ENCODE measurements around the gene SCMH1. TPM values are rescaled to one million over a fixed set of nuclear protein-coding genes. Genes with fewer than 3 reads are reported as not detected.

Gene SCMH1
- total RNA-seq, 1 experiment from 2014 or later, result 39.5 TPM

- Histone ChIP-seq H3K36me3 (ENCODE audit: low read depth) (peaks cover 32% of the 10 kb centered on the region), H3F3A (ENCODE audit: insufficient read depth, low read depth) (peaks cover 20% of the 10 kb centered on the region), H3K4me1 (replicated peaks; ENCODE audit: insufficient read depth) (peaks cover 22% of the 10 kb centered on the region), H3K9me2 (ENCODE audit: insufficient read depth) (no peaks in the 10 kb centered on the region), H2AFZ (peak overlapping the region; percentile 61; the same call in 1 of the 2 replicates), H4K20me1 (ENCODE audit: insufficient read depth) (peaks cover 27% of the 10 kb centered on the region), H3K4me2 (peak overlapping the region; percentile 98), H3K4me3 (peak overlapping the region; percentile 92), H3K9me3 (ENCODE audit: insufficient read depth, low read depth) (no peaks in the 10 kb centered on the region), H3K27me3 (ENCODE audit: insufficient read depth, low read depth) (no peaks in the 10 kb centered on the region), H3K27ac (peak overlapping the region; percentile 84; the same call in 1 of the 2 replicates), H3K79me2 (ENCODE audit: low read depth) (peaks cover 56% of the 10 kb centered on the region)
- CTCF ChIA-PET, result interaction anchor here (0.7 kb wide), 1 partner anchor 27 kb away, joined by 3 read pairs; no protein-coding TSS in a partner anchor
- no peak for TF ChIP-seq EZH2 (IDR thresholded peaks at IDR 0.05; ENCODE audit: low read depth)
- TF ChIP-seq, protein P1, sequence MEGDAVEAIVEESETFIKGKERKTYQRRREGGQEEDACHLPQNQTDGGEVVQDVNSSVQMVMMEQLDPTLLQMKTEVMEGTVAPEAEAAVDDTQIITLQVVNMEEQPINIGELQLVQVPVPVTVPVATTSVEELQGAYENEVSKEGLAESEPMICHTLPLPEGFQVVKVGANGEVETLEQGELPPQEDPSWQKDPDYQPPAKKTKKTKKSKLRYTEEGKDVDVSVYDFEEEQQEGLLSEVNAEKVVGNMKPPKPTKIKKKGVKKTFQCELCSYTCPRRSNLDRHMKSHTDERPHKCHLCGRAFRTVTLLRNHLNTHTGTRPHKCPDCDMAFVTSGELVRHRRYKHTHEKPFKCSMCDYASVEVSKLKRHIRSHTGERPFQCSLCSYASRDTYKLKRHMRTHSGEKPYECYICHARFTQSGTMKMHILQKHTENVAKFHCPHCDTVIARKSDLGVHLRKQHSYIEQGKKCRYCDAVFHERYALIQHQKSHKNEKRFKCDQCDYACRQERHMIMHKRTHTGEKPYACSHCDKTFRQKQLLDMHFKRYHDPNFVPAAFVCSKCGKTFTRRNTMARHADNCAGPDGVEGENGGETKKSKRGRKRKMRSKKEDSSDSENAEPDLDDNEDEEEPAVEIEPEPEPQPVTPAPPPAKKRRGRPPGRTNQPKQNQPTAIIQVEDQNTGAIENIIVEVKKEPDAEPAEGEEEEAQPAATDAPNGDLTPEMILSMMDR (conservative IDR thresholded peaks at IDR 0.05), result no peak
- POLR2A ChIA-PET (ENCODE audit: unreplicated experiment), result interaction anchor here (0.7 to 1.1 kb wide), 4 partner anchors 23 to 1221 kb away, joined by 3 to 10 read pairs (median 6); partner anchors contain the start of gene CITED4
- DNase-seq, result peak; percentile 29 to 50
- TSS peak; percentile 29 for BruUV-seq (replicated peaks)
- intact Hi-C loops (cut with micrococcal nuclease; ENCODE audit: unreplicated experiment), result no loop called here
These were observed 261.5 kb downstream of the SCMH1 start for GRCh38 chr1:40980453-40981121.

- Histone ChIP-seq H2AFZ (peak overlapping the region; percentile 61; the same call in 1 of the 2 replicates), H3K36me3 (ENCODE audit: low read depth) (peaks cover 28% of the 10 kb centered on the region), H3F3A (ENCODE audit: insufficient read depth, low read depth) (peaks cover 20% of the 10 kb centered on the region), H3K9me3 (ENCODE audit: insufficient read depth, low read depth) (no peaks in the 10 kb centered on the region), H4K20me1 (ENCODE audit: insufficient read depth) (peaks cover 27% of the 10 kb centered on the region), H3K79me2 (ENCODE audit: low read depth) (peaks cover 51% of the 10 kb centered on the region), H3K4me1 (replicated peaks; ENCODE audit: insufficient read depth) (peaks cover 22% of the 10 kb centered on the region), H3K27ac (peak overlapping the region; percentile 84; the same call in 1 of the 2 replicates), H3K4me2 (peak overlapping the region; percentile 98), H3K4me3 (peak overlapping the region; percentile 92), H3K27me3 (ENCODE audit: insufficient read depth, low read depth) (no peaks in the 10 kb centered on the region), H3K9me2 (ENCODE audit: insufficient read depth) (no peaks in the 10 kb centered on the region)
- no peak for DNase-seq
- ChIA-PET POLR2A (ENCODE audit: unreplicated experiment) (interaction anchor here (0.6 to 1.1 kb wide), 8 partner anchors 12 to 1220 kb away, joined by 3 to 17 read pairs (median 4); partner anchors contain the start of gene CITED4), CTCF (interaction anchor here (0.6 to 0.7 kb wide), 2 partner anchors 119 to 641 kb away, joined by 3 read pairs; no protein-coding TSS in a partner anchor)
- no peak for TF ChIP-seq EZH2 (IDR thresholded peaks at IDR 0.05; ENCODE audit: low read depth)
- TF ChIP-seq, protein P1 (conservative IDR thresholded peaks at IDR 0.05), result no peak
- intact Hi-C loops (cut with micrococcal nuclease; ENCODE audit: unreplicated experiment), result no loop called here
- BruUV-seq (replicated peaks), result no TSS peak
These were observed 262.0 kb downstream of the SCMH1 start for GRCh38 chr1:40980068-40980452.

DNA sequence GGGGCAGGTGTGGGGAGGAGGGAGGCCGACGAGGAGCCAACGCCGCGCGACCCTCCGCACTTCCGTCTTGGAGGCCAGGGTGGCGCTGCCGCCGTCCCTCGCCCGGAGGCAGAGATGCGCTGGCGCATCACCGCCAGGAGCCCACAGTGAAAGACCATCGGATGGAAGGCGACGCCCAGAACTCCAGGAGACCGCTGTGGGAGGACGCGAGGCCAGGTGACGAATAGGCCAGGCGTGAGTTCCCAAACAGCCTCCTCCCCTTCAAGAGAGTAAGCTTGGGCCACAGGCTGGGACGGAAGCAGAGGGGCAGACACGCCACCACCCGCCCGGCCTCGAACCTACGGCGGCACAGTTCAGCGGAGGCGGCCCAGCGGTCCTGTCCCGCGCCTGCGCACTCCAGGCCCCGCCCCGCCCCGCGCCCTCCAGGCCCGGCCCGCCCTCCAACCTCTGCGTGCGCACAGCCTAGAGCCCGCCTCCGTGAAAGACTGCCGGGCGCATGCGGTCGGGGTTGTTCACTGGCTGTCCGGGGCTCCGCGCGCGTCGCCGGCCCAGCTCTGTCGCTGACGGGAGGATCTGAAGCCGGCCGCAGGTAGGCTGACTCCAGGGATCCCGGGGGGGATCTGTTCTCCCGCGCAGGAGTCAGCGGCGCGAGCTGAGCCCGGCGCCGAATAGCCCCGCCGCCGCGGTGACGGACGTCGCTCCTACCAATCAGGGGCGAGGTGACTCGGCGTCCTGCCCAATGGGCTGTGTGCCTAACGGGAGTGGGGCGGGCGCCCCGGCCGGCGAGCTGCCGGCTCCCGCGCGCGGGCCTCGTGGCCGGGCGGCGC is 262.7 kb downstream of the SCMH1 start, which contains the start of gene CTPS1:
TSS of gene CTPS1 (plus strand) at position 456 of the 827 bp plus-strand sequence. CDS start 3,595 bp downstream, outside the sequence.
- BruUV-seq (replicated peaks), result no TSS peak
- H3K36me3 ChIP-seq (ENCODE audit: low read depth), result peaks cover 22% of the 10 kb centered on the region
- peak within 1 kb of the TSS; percentile 92 for H3K4me3 ChIP-seq
- peak; percentile 82 to 97 for DNase-seq
- no peaks in the 10 kb centered on the region for H3K9me3 ChIP-seq (ENCODE audit: insufficient read depth, low read depth)
- peaks cover 20% of the 10 kb centered on the region for H3F3A ChIP-seq (ENCODE audit: insufficient read depth, low read depth)
- ChIA-PET CTCF (interaction anchor here (0.6 to 0.7 kb wide), 2 partner anchors 118 to 641 kb away, joined by 3 read pairs; no protein-coding TSS in a partner anchor), POLR2A (ENCODE audit: unreplicated experiment) (interaction anchor here (0.6 to 1.1 kb wide), 9 partner anchors 11 to 536 kb away, joined by 3 to 17 read pairs (median 3); partner anchors contain the start of gene CITED4)
- intact Hi-C loops (cut with micrococcal nuclease; ENCODE audit: unreplicated experiment), result loop anchor here (1.0 kb wide), 1 partner anchor 27 kb away; no protein-coding TSS in a partner anchor
- H4K20me1 ChIP-seq (ENCODE audit: insufficient read depth), result peaks cover 27% of the 10 kb centered on the region
- peak within 1 kb of the TSS; percentile 98 for H3K4me2 ChIP-seq
- peaks cover 45% of the 10 kb centered on the region for H3K79me2 ChIP-seq (ENCODE audit: low read depth)
- H3K4me1 ChIP-seq (replicated peaks; ENCODE audit: insufficient read depth), result peaks cover 22% of the 10 kb centered on the region
- peak within 1 kb of the TSS; percentile 88 for H2AFZ ChIP-seq
- H3K27ac ChIP-seq, result peak within 1 kb of the TSS; percentile 84
- no peaks in the 10 kb centered on the region for H3K9me2 ChIP-seq (ENCODE audit: insufficient read depth)
- no peaks in the 10 kb centered on the region for H3K27me3 ChIP-seq (ENCODE audit: insufficient read depth, low read depth)
- TF ChIP-seq, protein P1 (conservative IDR thresholded peaks at IDR 0.05), result no peak
- TF ChIP-seq EZH2 (IDR thresholded peaks at IDR 0.05; ENCODE audit: low read depth), result no peak
